HepG2 (cell line): ENCODE results near the gene PRPSAP1. TPM values are rescaled to one million over a fixed set of nuclear protein-coding genes. Genes with fewer than 3 reads are reported as not detected.
A peak's percentile ranks its signal among the peaks of the same experiment; 100 is the strongest.

ENCODE experiments used
- ATAC-seq: fragments of 200-7000 bp; cut with Tn5 transposase; 3 replicates; pipeline ENCODE4 v1.9.1; 2020; ENCODE audit warnings: mild to moderate bottlenecking, moderate library complexity
- BruUV-seq: library from RNA; stranded (reverse); fragments of 400-500 nt; replicated peaks from 2 replicates; lab custom pipeline; 2021; lab: Mats Ljungman, UMichigan
- CTCF ChIA-PET: fragments of 300-600 bp; formaldehyde crosslinking; extraction: SDS; loops from one replicate; lab custom pipeline; 2021; ENCODE audit warnings: low total read pairs, inconsistent platforms, low intra/inter-chr PET ratio; lab: Yijun Ruan, JAX
- POLR2A ChIA-PET: fragments of 350-600 bp; sonication (Branson Sonifier 250); formaldehyde crosslinking; loops from one replicate; lab custom pipeline; 2020; ENCODE audit warnings: antibody characterized with exemption, inconsistent platforms; lab: Yijun Ruan, JAX
- DNase-seq: peaks from one replicate; pipeline ENCODE4 v3.0.0-alpha.2; 2015; ENCODE audit warnings: low spot score
- FAIRE-seq: peaks from 3 replicates; lab custom pipeline; 2011; peaks lifted over from hg19 to GRCh38; lab: Jason Lieb, UNC
- H2AFZ ChIP-seq: one replicate; pipeline ENCODE4 v1.6.1; 2011; ENCODE audit warnings: low read length, inconsistent platforms
- H3K27ac ChIP-seq: fragments of 300-600 bp; 3 replicates; pipeline ENCODE4 v1.8.0; 2011; ENCODE audit warnings: mixed run types, mild to moderate bottlenecking, mixed read lengths, low read length, inconsistent platforms; ENCODE audit not compliant: insufficient read depth; ENCODE audit errors: extremely low read length
- H3K27me3 ChIP-seq, 2 experiments: fragments of 200-600 bp in 1 of 2; 2 replicates in 1 of 2; 3 replicates in 1 of 2; pipeline versions ENCODE4 v1.6.0 to v1.8.0; 2011; ENCODE audit warnings: low read length in 2 of 2, mild to moderate bottlenecking in 2 of 2, moderate library complexity in 2 of 2, inconsistent platforms in 1 of 2; ENCODE audit not compliant: insufficient read depth in 2 of 2, control insufficient read depth in 1 of 2
- H3K36me3 ChIP-seq, 2 experiments: fragments of 200-600 bp in 1 of 2; replicated peaks in 1 of 2; 2 replicates in 1 of 2; 3 replicates in 1 of 2; pipeline versions ENCODE4 v1.5.1 to v1.8.0; 2011; ENCODE audit warnings: low read length in 2 of 2, inconsistent platforms in 1 of 2; ENCODE audit not compliant: insufficient read depth in 2 of 2, control insufficient read depth in 1 of 2
- H3K4me1 ChIP-seq: 2 replicates; pipeline ENCODE4 v1.5.1; 2012; ENCODE audit warnings: low read length, inconsistent platforms; ENCODE audit not compliant: insufficient read depth
- H3K4me2 ChIP-seq: 2 replicates; pipeline ENCODE4 v1.6.0; 2011; ENCODE audit warnings: low read depth, low read length, inconsistent platforms
- H3K4me3 ChIP-seq, 3 experiments: fragments of 200-600 bp in 1 of 3; sonication (generic), shearing (Covaris generic) in 1 of 3; replicated peaks in 1 of 3; 2 replicates each; pipeline ENCODE4 v1.5.1; 2011 to 2016; ENCODE audit warnings: low read length in 3 of 3, inconsistent platforms in 2 of 3, low read depth in 2 of 3, mild to moderate bottlenecking in 2 of 3, control low read depth in 1 of 3, mixed read lengths in 1 of 3; ENCODE audit not compliant: insufficient read depth in 1 of 3
- H3K79me2 ChIP-seq: one replicate; pipeline ENCODE4 v1.6.1; 2011; ENCODE audit warnings: low read length, inconsistent platforms; ENCODE audit not compliant: insufficient read depth
- H3K9ac ChIP-seq: 2 replicates; pipeline ENCODE4 v1.6.0; 2011; ENCODE audit warnings: mild to moderate bottlenecking, low read depth, low read length, inconsistent platforms; ENCODE audit not compliant: insufficient read depth
- H3K9me3 ChIP-seq: 2 replicates; pipeline ENCODE4 v1.5.1; 2012; ENCODE audit warnings: mild to moderate bottlenecking, low read length
- H4K20me1 ChIP-seq: 2 replicates; pipeline ENCODE4 v1.6.0; 2011; ENCODE audit warnings: inconsistent platforms, mild to moderate bottlenecking, low read length, moderate library complexity; ENCODE audit not compliant: insufficient read depth
- FOXP1 ChIP-seq, 2 experiments: fragments of 450-650 bp in 1 of 2; IDR thresholded peaks; 2 replicates each; pipeline ENCODE4 v1.6.1; 2017 to 2018; ENCODE audit warnings: antibody characterized with exemption in 1 of 2
- FOXP4 ChIP-seq: sonication (generic); formaldehyde crosslinking; IDR thresholded peaks from 2 replicates; pipeline ENCODE4 v1.4.0; 2020; ENCODE audit warnings: missing genetic modification reagents
- GFI1 ChIP-seq: sonication (generic); formaldehyde crosslinking; IDR thresholded peaks from 2 replicates; pipeline ENCODE4 v1.5.0; 2020; ENCODE audit warnings: missing genetic modification reagents, mild to moderate bottlenecking, borderline replicate concordance
- ONECUT2 ChIP-seq: sonication (generic); formaldehyde crosslinking; IDR thresholded peaks from 2 replicates; pipeline ENCODE4 v1.4.0; 2020; ENCODE audit warnings: missing genetic modification reagents
- PBX3 ChIP-seq: sonication (generic); formaldehyde crosslinking; IDR thresholded peaks from 2 replicates; pipeline ENCODE4 v1.8.1; 2023; ENCODE audit warnings: missing genetic modification reagents, inconsistent platforms, borderline replicate concordance
- POGK ChIP-seq: sonication (generic); formaldehyde crosslinking; conservative IDR thresholded peaks from 2 replicates; pipeline ENCODE4 v1.8.0; 2022; ENCODE audit warnings: mild to moderate bottlenecking, moderate library complexity, missing genetic modification reagents
- RBAK ChIP-seq: sonication (generic); formaldehyde crosslinking; IDR thresholded peaks from 2 replicates; pipeline ENCODE4 v1.5.1; 2020; ENCODE audit warnings: mild to moderate bottlenecking, missing genetic modification reagents
- SNAI1 ChIP-seq: sonication (generic); formaldehyde crosslinking; IDR thresholded peaks from 2 replicates; pipeline ENCODE4 v1.5.0; 2020; ENCODE audit warnings: mild to moderate bottlenecking, missing genetic modification reagents, borderline replicate concordance
- STAG1 ChIP-seq: sonication (generic); formaldehyde crosslinking; IDR thresholded peaks from 2 replicates; pipeline ENCODE4 v1.4.0; 2020; ENCODE audit warnings: missing genetic modification reagents
- ZBTB26 ChIP-seq: IDR thresholded peaks from 2 replicates; pipeline ENCODE4 v1.6.1; 2016; ENCODE audit warnings: missing compliant biosample characterization, missing genetic modification reagents, borderline replicate concordance
- ZBTB49 ChIP-seq: sonication (generic); formaldehyde crosslinking; IDR thresholded peaks from 2 replicates; pipeline ENCODE4 v1.4.0; 2020; ENCODE audit warnings: missing genetic modification reagents, borderline replicate concordance
- ZBTB7A ChIP-seq: sonication (generic); formaldehyde crosslinking; IDR thresholded peaks from 2 replicates; pipeline ENCODE4 v1.8.0; 2022; ENCODE audit warnings: mild to moderate bottlenecking, missing genetic modification reagents
- ZNF235 ChIP-seq: sonication (generic); formaldehyde crosslinking; IDR thresholded peaks from 2 replicates; pipeline ENCODE4 v1.8.1; 2023; ENCODE audit warnings: mild to moderate bottlenecking, missing genetic modification reagents, borderline replicate concordance
- ZNF790 ChIP-seq: sonication (generic); formaldehyde crosslinking; IDR thresholded peaks from 2 replicates; pipeline ENCODE4 v1.8.0; 2022; ENCODE audit warnings: missing genetic modification reagents, mild to moderate bottlenecking, borderline replicate concordance
- WGBS: methylation state at CpG from one replicate; pipeline ENCODE4 v1.1.6; 2017; ENCODE audit warnings: low lambda C conversion rate; 5-methylcytosine and 5-hydroxymethylcytosine counted together
- in situ Hi-C: cut with HindIII; loops from 2 replicates; pipeline ENCODE4 v1.10.0; 2017; ENCODE audit warnings: low pct_unique_long_range_greater_than_20kb; ENCODE audit not compliant: extremely low pct_ligation_motif_present
- intact Hi-C: fragments of 100-400 bp; cut with micrococcal nuclease; formaldehyde crosslinking; loops from one replicate; pipeline ENCODE4 v1.10.0; 2022; ENCODE audit not compliant: unreplicated experiment
- polyA plus RNA-seq, 8 experiments: library from polyadenylated mRNA; depleted of rRNA in 3 of 8; stranded (reverse) in 7 of 8; unstranded in 1 of 8; fragments of >200 nt; fragmentation: Illumina TruSeq in 4 of 8; extraction: Trizol in 4 of 8; gene quantifications; 2 replicates each; pipeline versions ENCODE4 v1.2.1 to v1.2.3, GENCODE V29; 2011 to 2016; ENCODE audit warnings: low read depth in 4 of 8, missing spikeins in 1 of 8, mixed read lengths in 1 of 8; ENCODE audit not compliant: insufficient read depth in 1 of 8
- total RNA-seq, 5 experiments: library from RNA; depleted of rRNA; stranded (reverse); fragments of >200 nt; fragmentation: Illumina TruSeq; extraction: Trizol; gene quantifications; 2 replicates each; pipeline ENCODE4 v1.2.3, GENCODE V29; 2016; ENCODE audit warnings: low read depth in 1 of 5

The PRPSAP1 gene
- total and polyA plus RNA-seq, 2 of the 13 experiments (the other 11 are each of a cell fraction or from before 2014, with no cell fraction given), result 91.1 to 314 TPM

GRCh38 chr17:76365256-76365903, 11.7 kb upstream of the PRPSAP1 start:
- ATAC-seq, result peak; percentile 50
- no peak overlapping the region for H2AFZ ChIP-seq
- H3K4me1 ChIP-seq, result peaks cover 78% of the 10 kb centered on the region
- H3K27ac ChIP-seq, result no peak overlapping the region
- no peak overlapping the region for H3K9ac ChIP-seq
- no peaks in the 10 kb centered on the region for H3K27me3 ChIP-seq
- no TSS peak for BruUV-seq
- DNase-seq, result no peak
- no peak overlapping the region for H3K4me2 ChIP-seq
- peak; percentile 34 for FAIRE-seq
- H3K79me2 ChIP-seq, result no peaks in the 10 kb centered on the region
- in situ Hi-C loops (no loop called here), intact Hi-C loops (no loop called here)
- no peak overlapping the region for H3K4me3 ChIP-seq
- POLR2A ChIA-PET, result interaction anchor here (1.2 to 24.7 kb wide), 4 partner anchors 13 to 33 kb away, joined by 5 to 1379 read pairs (median 61); partner anchors contain the start of genes PRPSAP1 and SPHK1
- CTCF ChIA-PET, result interaction anchor here (1.7 kb wide), 1 partner anchor 20 kb away, joined by 8 read pairs; no protein-coding TSS in a partner anchor
- peaks cover 8% of the 10 kb centered on the region for H3K9me3 ChIP-seq
- H3K36me3 ChIP-seq, result no peaks in the 10 kb centered on the region
- WGBS, result 47% methylated on average over 11 of the region's 12 CpGs
- no peaks in the 10 kb centered on the region for H4K20me1 ChIP-seq
- TF ChIP-seq GFI1 (CRISPR knock-in tag), result no peak
- no peak for TF ChIP-seq POGK (CRISPR knock-in tag)
- no peak for TF ChIP-seq ZBTB7A
- TF ChIP-seq PBX3 (CRISPR knock-in tag), result no peak
- no peak for TF ChIP-seq ONECUT2 (CRISPR knock-in tag)
- TF ChIP-seq SNAI1, result no peak
- TF ChIP-seq ZBTB49 (CRISPR knock-in tag), result no peak
- TF ChIP-seq RBAK, result no peak
- TF ChIP-seq STAG1, result peak; percentile 53
- TF ChIP-seq FOXP4, result peak; percentile 30; the same call in 1 of the 2 replicates
- TF ChIP-seq ZBTB26, result peak; percentile 73; the same call in 1 of the 2 replicates
- TF ChIP-seq FOXP1 (IDR thresholded peaks at IDR 0.05), result no peak
- TF ChIP-seq FOXP1 (CRISPR knock-in tag; IDR thresholded peaks at IDR 0.05), result peak; percentile 58; the same call in 1 of the 2 replicates
- TF ChIP-seq ZNF790 (CRISPR knock-in tag), result no peak
- no peak for TF ChIP-seq ZNF235 (CRISPR knock-in tag)
